Frontal cortex (tissue), 4 donors: ENCODE measurements around the gene PFKL. TPM values are rescaled to one million over a fixed set of nuclear protein-coding genes. Genes with fewer than 3 reads are reported as not detected.
A peak's percentile ranks its signal among the peaks of the same experiment; 100 is the strongest.
"Not testable (repeated sequence)": the region's sequence is repeated elsewhere in the genome, so short reads cannot be mapped to it uniquely, and the experiment has no call there.

Experiments
- DNase-seq, 2 donors: peaks; one replicate each; pipeline ENCODE4 v3.0.0; 2012; ENCODE audit warnings: low spot score in 2 of 2
- FAIRE-seq: peaks from 2 replicates; lab custom pipeline; 2012; peaks lifted over from hg19 to GRCh38; lab: Jason Lieb, UNC
- total RNA-seq: library from RNA; depleted of rRNA; stranded (reverse); fragments of >200 nt; gene quantifications from one replicate; pipeline ENCODE4 v1.2.3, GENCODE V29; 2014
- donor health status: control.
- donor health status: control.
- donor health status: control.

The PFKL gene
- total RNA-seq, 1 donor from 2014 or later, result 111 TPM

DNA sequence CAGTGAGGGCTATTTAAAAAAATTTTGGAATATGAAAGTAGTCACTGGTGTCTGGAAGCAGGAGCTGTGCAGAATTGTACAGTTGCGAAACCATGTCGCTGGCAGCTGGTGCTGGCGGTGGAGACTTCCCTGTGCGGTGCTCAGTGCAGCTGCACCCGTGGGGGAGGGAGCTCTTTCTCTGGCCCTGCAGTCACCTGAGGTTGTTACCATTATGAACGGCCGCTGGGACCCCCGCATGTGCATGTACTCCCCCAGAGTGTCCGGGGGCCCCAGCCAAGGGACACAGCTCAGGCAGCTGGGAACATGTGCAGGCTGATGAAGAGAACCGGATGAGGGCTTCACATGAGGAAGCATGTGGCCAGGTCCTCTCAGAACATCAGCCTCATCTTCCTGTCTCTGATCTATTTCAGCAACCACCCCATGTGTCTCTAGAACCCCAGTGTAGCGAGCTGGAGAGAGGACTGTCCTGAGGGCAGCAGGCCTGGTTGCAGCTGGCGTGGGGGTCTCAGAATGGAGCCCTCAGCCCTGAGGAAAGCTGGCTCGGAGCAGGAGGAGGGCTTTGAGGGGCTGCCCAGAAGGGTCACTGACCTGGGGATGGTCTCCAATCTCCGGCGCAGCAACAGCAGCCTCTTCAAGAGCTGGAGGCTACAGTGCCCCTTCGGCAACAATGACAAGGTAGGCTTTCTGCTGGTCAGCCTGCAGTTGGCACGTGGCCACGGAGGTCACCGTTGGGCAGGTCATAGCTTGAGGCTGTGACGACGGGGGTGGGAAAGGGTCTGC, 53.5 kb downstream of the PFKL start, which contains the start of gene TRPM2:
Gene TRPM2, plus strand, starts transcription at position 431 of the 780 bp plus-strand sequence. Its CDS starts 80 bp downstream, at position 511.
- DNase-seq (no peak), FAIRE-seq (no peak)

- FAIRE-seq (no peak), DNase-seq (no peak)
Measured at GRCh38 chr21:44354001-44354405, 54.1 kb downstream of the PFKL start.

GRCh38 chr21:44354775-44355771, 55.2 kb downstream of the PFKL start:
- no peak for FAIRE-seq
- no peak for DNase-seq

DNA sequence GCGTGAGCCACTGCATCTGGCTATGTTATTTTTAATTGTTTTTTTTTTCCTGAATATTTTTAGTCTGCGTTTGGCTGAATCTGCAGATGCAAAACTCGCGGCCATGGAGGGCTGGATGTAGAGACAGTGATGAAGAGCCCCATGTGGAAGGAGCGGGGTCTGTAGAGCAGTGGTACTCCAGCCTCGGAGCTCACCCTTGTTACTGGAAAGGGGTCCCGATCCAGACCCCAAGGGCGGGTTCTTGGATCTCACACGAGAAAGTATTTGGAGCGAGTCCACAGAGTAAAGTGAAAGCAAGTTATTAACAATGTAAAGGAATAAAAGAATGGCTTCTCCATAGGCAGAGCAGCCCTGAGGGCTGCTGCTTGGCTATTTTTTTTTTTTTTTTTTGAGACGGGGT, 56.3 kb downstream of the PFKL start:
- FAIRE-seq (no peak), DNase-seq (no peak)

- FAIRE-seq (no peak), DNase-seq (no peak)
Measured at GRCh38 chr21:44356636-44357035, 56.8 kb downstream of the PFKL start.

GRCh38 chr21:44357064-44357837, 57.4 kb downstream of the PFKL start:
- DNase-seq, result no peak
- FAIRE-seq, result no peak

DNA sequence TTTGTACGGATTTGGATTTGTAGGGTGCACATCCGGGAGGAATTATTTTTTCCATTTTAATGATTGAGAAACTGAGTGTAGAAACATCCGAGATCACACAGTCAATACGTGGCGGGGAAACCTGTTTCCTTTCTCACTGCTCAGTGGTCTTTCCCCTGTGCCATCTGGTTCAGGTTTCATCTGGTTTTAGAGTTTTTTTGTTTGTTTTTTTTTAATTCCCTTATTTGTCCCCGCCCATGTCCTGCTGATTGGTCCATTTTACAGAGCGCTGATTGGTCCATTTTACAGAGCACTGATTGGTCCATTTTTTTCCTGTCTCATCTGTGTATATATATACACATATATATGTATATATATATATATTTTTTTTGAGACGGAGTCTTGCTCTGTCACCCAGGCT, 59.5 kb downstream of the PFKL start:
- FAIRE-seq, result no peak
- DNase-seq, result no peak

DNA sequence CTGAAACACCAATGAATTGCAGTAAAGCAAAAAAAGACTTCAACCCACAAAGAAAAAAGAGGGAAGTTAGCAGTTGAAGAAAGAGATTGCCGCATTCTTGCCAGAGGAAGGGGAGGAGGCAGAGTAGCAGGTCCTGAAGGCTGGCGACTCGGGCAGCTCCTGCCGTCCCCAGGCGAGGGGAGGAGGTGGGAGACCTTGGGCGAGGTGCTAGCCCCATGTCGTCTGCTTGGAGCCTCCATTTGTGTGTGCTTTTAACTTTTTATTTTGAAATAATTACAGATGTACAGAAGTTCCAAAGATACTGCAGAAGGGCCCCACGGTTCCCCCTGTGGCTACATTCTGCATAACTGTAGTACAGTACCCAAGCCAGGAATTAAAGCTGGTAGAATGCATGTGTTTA, 60.3 kb downstream of the PFKL start:
- no peak for FAIRE-seq
- no peak for DNase-seq

DNA sequence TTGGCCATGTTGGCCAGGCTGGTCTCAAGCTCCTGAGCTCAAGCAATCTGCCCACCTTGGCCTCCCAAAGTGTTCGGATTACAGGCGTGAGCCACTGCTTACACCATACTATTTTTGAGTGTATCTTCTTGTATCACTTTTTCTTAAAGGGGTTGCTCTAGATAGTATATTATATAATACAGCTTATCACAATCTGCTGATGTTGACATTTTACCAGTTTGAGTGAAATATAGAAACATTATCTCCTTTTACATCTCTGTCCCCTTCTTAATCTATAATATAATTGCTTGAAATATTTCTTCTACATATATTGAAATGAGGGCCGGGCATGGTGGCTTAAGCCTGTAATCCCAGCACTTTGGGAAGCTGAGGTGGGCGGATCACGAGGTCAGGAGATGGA, 62.0 kb downstream of the PFKL start:
- FAIRE-seq, DNase-seq: not testable (repeated sequence)

DNA sequence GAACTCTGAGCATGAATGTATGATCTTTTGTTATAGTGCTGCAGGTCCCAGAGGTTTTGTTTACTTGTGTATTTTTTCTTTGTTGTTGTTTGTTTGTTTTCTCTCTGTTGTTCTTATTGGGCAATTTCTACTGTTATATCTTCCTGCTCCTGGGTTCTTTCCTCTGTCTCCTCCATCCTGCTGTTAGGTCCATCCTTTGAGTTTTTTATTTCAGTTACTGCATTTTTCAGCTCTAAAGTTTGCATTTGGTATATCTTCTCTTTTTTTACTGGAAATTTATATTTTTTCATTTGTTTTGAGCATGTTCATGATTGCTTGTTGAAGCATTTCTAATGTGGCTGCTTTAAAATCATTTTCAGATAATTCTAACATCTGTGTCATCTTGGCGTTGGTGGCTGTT, 63.4 kb downstream of the PFKL start:
- no peak for FAIRE-seq
- DNase-seq, result no peak

DNA sequence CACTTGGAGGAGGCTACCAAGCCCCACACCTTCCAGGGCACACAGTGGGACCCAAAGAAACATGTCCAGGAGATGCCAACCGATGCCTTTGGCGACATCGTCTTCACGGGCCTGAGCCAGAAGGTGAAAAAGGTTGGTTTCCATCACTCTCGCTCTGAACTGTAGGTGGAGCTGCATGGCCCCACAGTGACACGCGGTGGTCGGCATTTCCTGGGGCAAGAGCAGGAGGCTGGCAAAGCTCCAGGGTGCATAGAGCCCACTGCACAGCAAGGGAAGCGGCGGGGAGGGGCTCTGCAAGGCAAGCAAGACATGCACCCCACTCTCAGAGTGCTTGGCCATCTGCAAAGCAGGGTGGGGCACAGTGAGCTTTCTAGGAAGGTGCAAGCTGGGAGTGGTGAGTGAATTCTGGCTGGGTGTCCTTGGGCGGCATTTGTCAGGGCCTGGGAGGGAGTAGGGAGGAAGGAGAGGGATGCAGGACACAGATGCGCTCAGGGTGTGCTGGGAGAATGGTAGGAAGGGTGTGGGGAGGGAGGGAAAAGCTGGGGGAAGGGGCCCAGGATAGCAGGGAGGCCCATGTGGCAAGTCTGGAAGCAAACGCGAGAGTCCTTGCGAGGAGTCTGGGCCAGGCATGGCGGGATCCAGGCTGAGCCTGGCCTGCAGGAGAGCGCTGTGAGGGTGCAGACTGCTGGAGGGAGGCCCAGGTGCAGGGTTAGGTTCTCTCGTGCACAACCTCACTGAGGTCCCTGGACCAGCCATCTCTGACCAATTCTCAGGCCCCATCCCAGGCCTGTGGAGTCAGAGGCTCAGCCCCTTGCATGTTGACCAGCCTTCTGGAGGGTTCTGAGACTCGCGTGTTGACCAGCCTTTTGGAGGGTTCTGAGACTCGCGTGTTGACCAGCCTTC, 64.5 kb downstream of the PFKL start:
- DNase-seq, result no peak
- FAIRE-seq, result no peak

GRCh38 chr21:44365251-44365966, 65.6 kb downstream of the PFKL start:
- FAIRE-seq, result no peak

DNA sequence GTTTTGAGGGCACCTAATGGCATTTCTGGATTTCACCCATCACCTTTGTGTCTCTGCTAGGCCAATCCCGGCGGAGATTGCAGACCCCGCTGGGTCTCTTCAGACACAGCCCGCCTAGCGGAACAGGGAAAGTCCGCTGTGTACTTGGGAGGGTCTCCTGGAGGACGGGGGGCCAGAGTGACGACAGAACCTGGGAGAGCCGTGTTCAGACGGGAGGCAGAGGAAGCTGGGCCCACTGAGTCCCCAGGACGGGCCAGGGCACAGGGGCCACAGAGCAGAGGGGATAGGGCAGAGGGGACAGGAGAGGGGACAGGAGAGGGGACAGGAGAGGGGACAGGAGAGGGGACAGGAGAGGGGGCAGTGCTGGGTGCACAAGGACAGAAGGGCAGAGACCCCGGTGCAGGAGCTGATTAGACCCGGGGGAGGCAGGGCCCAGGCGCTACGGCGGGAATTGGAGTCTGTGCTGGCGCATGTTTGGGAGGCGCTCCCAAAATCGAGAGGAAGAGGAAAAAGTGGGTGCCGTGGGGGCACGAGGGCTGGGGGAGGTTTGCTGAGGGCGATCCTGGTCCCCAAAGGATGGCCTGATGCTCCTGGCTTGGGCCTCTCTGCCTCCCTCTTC, 66.2 kb downstream of the PFKL start:
- DNase-seq (no peak), FAIRE-seq (no peak)

More at GRCh38 chr21:44365251-44365966, 65.6 kb downstream of the PFKL start:
- DNase-seq, result no peak

DNA sequence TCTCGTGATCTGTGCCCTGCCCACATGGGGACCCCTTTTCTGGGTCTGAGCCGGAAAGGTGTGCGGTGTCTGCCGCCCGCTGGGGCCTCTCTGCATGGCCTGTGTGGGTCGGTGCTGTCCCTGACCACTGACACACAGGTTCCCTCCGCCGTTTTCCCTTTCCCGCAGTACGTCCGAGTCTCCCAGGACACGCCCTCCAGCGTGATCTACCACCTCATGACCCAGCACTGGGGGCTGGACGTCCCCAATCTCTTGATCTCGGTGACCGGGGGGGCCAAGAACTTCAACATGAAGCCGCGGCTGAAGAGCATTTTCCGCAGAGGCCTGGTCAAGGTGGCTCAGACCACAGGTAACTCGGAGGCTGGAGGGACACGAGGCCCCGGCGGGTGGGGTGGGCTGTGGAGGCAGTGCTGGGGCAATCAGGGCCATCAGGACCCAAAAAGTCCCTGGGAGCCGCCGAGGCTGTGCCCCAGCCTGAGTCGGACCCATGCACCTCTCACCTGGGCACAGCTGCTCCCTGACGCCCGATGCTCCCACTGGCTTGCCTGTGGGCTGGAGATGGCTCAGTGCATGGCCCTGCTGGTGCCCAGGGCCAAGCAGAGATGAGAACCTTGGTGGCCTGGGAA, 66.8 kb downstream of the PFKL start:
- no peak for DNase-seq
- no peak for FAIRE-seq

DNA sequence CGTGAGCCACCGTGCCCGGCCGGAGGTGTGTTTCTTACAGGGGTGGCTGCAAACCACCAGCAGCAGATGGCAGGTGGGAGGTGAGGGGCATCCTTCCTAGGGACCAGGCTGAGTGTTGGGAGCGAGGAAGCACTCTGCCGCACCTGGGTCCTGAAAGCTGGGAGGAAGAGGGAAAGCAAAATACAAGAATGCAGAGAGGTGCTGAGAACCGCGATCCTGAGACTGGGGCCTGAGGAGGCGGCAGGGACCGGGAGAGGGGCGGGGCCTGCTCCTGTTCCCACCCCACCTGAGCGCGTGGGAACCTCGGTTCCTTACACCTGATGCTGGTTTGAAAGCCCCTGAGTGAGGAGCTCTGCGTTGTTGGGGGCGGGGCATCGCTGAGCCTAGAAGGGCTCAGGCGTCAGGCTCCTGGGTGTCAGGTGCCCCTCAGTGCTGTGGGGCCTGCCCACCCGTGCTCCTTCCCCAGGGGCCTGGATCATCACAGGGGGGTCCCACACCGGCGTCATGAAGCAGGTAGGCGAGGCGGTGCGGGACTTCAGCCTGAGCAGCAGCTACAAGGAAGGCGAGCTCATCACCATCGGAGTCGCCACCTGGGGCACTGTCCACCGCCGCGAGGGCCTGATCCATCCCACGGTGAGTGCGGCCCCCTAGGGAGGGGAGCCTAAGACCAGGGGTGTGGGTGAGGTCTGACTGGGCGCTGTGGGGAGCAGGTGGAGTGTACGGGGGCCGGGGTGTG, 69.0 kb downstream of the PFKL start:
- peak in 1 of 2 donors; percentile 62 for DNase-seq
- FAIRE-seq, result no peak

DNA sequence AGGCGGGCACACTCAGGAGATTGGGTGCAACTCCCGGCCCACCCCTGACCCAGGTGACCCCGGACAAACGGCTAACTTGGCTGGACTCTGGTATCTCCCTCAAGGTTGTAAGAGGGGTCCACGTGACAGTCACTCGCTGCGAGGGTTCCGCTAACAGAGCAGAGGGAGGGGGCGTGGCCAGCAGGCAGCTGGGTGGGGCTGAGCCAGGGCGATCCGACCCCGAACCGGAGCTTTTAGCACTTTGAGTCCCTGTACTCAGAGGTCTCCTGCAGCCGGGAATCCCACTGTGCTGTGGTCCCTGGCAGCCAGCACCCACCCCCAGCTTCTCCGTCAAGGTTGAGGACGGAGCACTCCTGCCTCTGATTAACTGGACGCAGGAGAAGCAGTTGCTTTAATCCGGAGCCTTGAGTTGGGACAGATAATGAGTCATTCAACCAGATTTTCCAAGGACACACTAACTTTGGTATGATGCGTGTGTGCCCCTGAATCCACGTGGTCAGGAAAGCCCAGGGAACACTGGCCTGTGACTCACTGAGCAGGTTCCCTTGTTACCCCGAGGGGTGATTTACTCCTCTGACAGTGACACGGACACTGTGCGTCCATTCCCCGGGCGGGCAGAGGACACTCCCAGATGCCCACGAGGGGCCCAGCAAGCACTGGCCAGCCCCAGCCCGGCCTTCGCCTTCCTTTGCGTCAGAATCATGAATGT, 70.3 kb downstream of the PFKL start:
- DNase-seq (peak in 1 of 2 donors; percentile 55), FAIRE-seq (no peak)
